Measurements from ENCODE around the gene GMNC. TPM values are rescaled to one million over a fixed set of nuclear protein-coding genes. Genes with fewer than 3 reads are reported as not detected.

Gene GMNC
- total RNA-seq, 1 donor from 2014 or later: 2.8 TPM

DNA sequence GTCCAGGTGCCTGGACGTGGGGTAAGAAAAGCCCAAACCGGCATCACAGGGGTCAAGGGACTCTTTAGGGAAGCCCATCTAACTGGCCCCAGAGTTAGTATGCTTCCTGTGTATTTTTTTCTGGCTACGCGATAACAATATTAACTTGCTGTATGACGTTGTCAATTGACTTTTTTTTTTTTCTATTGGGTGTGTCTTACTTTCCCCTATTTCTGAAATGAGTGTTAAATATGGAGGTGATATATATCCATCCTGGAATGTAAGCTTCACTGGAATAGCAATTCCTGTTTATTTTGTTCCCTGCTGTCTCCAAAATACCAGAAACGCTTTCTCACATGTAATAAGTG, 598 bp upstream of the GMNC start:
- H3K4me1 Mint-ChIP-seq (ENCODE audit: unreplicated experiment): peaks cover 7% of the 10 kb centered on the region
- TF ChIP-seq, protein P1, sequence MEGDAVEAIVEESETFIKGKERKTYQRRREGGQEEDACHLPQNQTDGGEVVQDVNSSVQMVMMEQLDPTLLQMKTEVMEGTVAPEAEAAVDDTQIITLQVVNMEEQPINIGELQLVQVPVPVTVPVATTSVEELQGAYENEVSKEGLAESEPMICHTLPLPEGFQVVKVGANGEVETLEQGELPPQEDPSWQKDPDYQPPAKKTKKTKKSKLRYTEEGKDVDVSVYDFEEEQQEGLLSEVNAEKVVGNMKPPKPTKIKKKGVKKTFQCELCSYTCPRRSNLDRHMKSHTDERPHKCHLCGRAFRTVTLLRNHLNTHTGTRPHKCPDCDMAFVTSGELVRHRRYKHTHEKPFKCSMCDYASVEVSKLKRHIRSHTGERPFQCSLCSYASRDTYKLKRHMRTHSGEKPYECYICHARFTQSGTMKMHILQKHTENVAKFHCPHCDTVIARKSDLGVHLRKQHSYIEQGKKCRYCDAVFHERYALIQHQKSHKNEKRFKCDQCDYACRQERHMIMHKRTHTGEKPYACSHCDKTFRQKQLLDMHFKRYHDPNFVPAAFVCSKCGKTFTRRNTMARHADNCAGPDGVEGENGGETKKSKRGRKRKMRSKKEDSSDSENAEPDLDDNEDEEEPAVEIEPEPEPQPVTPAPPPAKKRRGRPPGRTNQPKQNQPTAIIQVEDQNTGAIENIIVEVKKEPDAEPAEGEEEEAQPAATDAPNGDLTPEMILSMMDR (IDR thresholded peaks at IDR 0.05): no peak
- no peaks in the 10 kb centered on the region for H3K36me3 Mint-ChIP-seq (ENCODE audit: unreplicated experiment)
- H3K4me3 Mint-ChIP-seq (ENCODE audit: unreplicated experiment): peak overlapping the region; percentile 77
- H3K27me3 Mint-ChIP-seq (ENCODE audit: unreplicated experiment): peaks cover 74% of the 10 kb centered on the region
- H3K27ac Mint-ChIP-seq (ENCODE audit: unreplicated experiment): no peak overlapping the region
- H3K9me3 Mint-ChIP-seq (ENCODE audit: unreplicated experiment): no peaks in the 10 kb centered on the region
- DNase-seq (ENCODE audit: extremely low spot score, unreplicated experiment): no peak

DNA sequence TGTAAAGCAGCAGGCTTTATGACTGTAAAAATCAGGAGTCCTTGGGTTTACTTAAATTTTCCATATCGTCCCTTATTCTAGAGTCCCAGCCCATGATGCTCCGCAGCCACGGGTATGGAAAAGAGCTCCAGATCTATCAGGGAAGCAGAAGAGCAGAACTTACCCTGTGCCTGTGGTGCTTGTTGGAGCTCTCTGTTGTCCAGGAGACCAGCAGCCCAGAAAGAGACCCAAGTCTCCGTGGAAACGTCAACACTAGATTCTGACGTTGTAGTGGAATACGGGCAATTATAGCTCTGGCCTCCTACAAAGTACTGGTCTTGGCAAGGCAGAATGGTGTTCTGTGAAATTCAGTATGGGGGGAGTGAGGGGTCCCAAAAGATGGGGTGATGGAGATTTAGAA, 2.0 kb downstream of the GMNC start:
- TF ChIP-seq, protein P1 (IDR thresholded peaks at IDR 0.05): no peak
- peaks cover 7% of the 10 kb centered on the region for H3K4me1 Mint-ChIP-seq (ENCODE audit: unreplicated experiment)
- H3K27me3 Mint-ChIP-seq (ENCODE audit: unreplicated experiment): peaks cover 69% of the 10 kb centered on the region
- H3K9me3 Mint-ChIP-seq (ENCODE audit: unreplicated experiment): no peaks in the 10 kb centered on the region
- no peak for DNase-seq (ENCODE audit: extremely low spot score, unreplicated experiment)
- H3K27ac Mint-ChIP-seq (ENCODE audit: unreplicated experiment): no peak overlapping the region
- no peaks in the 10 kb centered on the region for H3K36me3 Mint-ChIP-seq (ENCODE audit: unreplicated experiment)
- H3K4me3 Mint-ChIP-seq (ENCODE audit: unreplicated experiment): peak overlapping the region; percentile 3

DNA sequence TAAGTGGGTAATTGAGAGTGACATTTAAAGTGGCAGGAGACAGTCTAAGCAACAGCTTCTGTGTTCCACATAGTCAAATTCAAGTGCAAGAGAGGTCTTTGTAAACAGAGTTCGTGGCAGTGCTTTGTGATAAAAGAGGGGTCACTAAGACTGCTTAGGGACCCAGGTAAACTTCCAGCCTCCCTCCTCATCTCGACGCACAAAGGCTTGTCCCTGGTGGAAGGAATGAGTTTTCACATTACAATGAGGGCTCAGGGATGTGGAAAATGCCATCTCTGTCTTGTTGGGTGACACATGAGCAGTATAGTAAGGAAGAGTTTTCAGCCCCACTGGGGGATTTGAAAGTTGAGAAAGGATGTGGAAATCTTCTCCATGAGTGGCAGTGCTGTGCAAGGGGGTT, 7.3 kb downstream of the GMNC start:
- H3K4me3 Mint-ChIP-seq (ENCODE audit: unreplicated experiment): no peak overlapping the region
- H3K27ac Mint-ChIP-seq (ENCODE audit: unreplicated experiment): no peak overlapping the region
- DNase-seq (ENCODE audit: extremely low spot score, unreplicated experiment): no peak
- no peaks in the 10 kb centered on the region for H3K4me1 Mint-ChIP-seq (ENCODE audit: unreplicated experiment)
- no peaks in the 10 kb centered on the region for H3K9me3 Mint-ChIP-seq (ENCODE audit: unreplicated experiment)
- no peaks in the 10 kb centered on the region for H3K36me3 Mint-ChIP-seq (ENCODE audit: unreplicated experiment)
- TF ChIP-seq, protein P1 (IDR thresholded peaks at IDR 0.05): no peak
- H3K27me3 Mint-ChIP-seq (ENCODE audit: unreplicated experiment): peaks cover 57% of the 10 kb centered on the region

DNA sequence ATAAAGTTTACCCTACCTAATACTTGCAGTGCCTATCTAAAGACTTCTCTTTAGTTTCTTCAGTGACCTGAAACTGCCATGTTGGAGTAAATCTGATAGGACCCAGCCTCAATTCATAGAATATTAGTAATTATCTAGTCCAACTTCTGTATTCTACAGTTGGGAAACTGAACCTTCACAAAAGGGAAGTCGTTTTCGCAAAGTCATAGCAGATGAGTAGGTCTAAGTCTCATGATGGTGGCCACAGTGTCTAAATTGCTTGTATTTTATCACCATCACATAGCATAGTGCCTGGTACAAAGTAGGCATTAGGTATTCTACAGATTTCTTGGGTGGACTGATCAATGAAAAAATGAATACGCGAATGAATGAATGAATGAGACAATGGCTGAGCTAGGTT, 8.4 kb downstream of the GMNC start:
- no peak for DNase-seq (ENCODE audit: extremely low spot score, unreplicated experiment)
- Mint-ChIP-seq H3K4me3 (ENCODE audit: unreplicated experiment) (no peak overlapping the region), H3K36me3 (ENCODE audit: unreplicated experiment) (no peaks in the 10 kb centered on the region), H3K4me1 (ENCODE audit: unreplicated experiment) (no peaks in the 10 kb centered on the region), H3K27ac (ENCODE audit: unreplicated experiment) (no peak overlapping the region), H3K9me3 (ENCODE audit: unreplicated experiment) (no peaks in the 10 kb centered on the region), H3K27me3 (ENCODE audit: unreplicated experiment) (peaks cover 53% of the 10 kb centered on the region)
- TF ChIP-seq, protein P1 (IDR thresholded peaks at IDR 0.05): no peak

DNA sequence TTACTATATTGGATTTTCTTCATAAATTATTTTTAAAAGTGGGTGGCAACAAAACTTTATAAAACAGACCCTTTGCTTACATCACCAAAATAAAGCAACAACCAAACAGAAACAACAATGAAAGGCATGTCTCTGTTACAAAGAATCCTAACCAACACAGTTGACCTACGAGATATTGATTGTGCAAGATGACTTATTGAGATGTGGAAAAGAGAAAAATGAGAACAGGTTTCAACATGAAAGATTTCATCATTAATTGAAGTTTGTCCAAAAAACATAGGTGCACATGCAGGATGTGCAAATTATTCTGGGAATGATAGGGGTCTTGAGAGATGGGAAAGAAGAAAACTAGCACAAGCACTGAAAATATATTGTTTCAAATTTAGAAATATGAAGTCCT, 9.0 kb downstream of the GMNC start:
- no peak for DNase-seq (ENCODE audit: extremely low spot score, unreplicated experiment)
- no peaks in the 10 kb centered on the region for H3K9me3 Mint-ChIP-seq (ENCODE audit: unreplicated experiment)

More for the DNA sequence above, 9.0 kb downstream of the GMNC start:
- TF ChIP-seq, protein P1 (IDR thresholded peaks at IDR 0.05): no peak
- no peak overlapping the region for H3K4me3 Mint-ChIP-seq (ENCODE audit: unreplicated experiment)
- H3K36me3 Mint-ChIP-seq (ENCODE audit: unreplicated experiment): no peaks in the 10 kb centered on the region
- no peaks in the 10 kb centered on the region for H3K4me1 Mint-ChIP-seq (ENCODE audit: unreplicated experiment)
- H3K27ac Mint-ChIP-seq (ENCODE audit: unreplicated experiment): no peak overlapping the region
- peaks cover 50% of the 10 kb centered on the region for H3K27me3 Mint-ChIP-seq (ENCODE audit: unreplicated experiment)
